Loucy (cell line): ENCODE data around the gene SAMD9.

Experiments
- H2AFZ ChIP-seq: fragments of 200-600 bp; sonication (generic); 2 replicates; pipeline ENCODE4 v1.6.0; 2016; ENCODE audit warnings: antibody characterized with exemption, mild to moderate bottlenecking, low read length, moderate library complexity
- H3F3A ChIP-seq: fragments of 200-600 bp; 2 replicates; pipeline ENCODE4 v1.6.0; 2016; ENCODE audit warnings: antibody characterized with exemption, low read depth, mild to moderate bottlenecking
- H3K27me3 ChIP-seq: fragments of 200-600 bp; sonication (generic); 2 replicates; pipeline ENCODE4 v1.6.1; 2014; ENCODE audit warnings: low read length, mild to moderate bottlenecking; ENCODE audit not compliant: insufficient read depth, poor library complexity, severe bottlenecking
- H3K36me3 ChIP-seq: fragments of 200-600 bp; sonication (generic); 2 replicates; pipeline ENCODE4 v1.6.1; 2016; ENCODE audit warnings: low read length; ENCODE audit not compliant: insufficient read depth
- H3K4me1 ChIP-seq: fragments of 200-600 bp; sonication (generic); 2 replicates; pipeline ENCODE4 v1.5.1; 2014; ENCODE audit warnings: low read length, mild to moderate bottlenecking; ENCODE audit not compliant: insufficient read depth, poor library complexity, severe bottlenecking
- H3K4me2 ChIP-seq: fragments of 200-600 bp; sonication (generic); 2 replicates; pipeline ENCODE4 v1.6.0; 2014; ENCODE audit warnings: antibody characterized with exemption, low read length, low read depth, mild to moderate bottlenecking; ENCODE audit not compliant: poor library complexity, severe bottlenecking
- H3K4me3 ChIP-seq: fragments of 200-600 bp; sonication (generic); 2 replicates; pipeline ENCODE4 v1.5.1; 2014; ENCODE audit warnings: low read length, mild to moderate bottlenecking, mixed read lengths; ENCODE audit not compliant: poor library complexity, severe bottlenecking
- H3K79me2 ChIP-seq: fragments of 200-600 bp; sonication (generic); 2 replicates; pipeline ENCODE4 v1.6.1; 2014; ENCODE audit warnings: low read length; ENCODE audit not compliant: insufficient read depth
- H3K9ac ChIP-seq: fragments of 200-600 bp; sonication (generic); 2 replicates; pipeline ENCODE4 v1.6.0; 2014; ENCODE audit warnings: mild to moderate bottlenecking, low read depth, low read length, moderate library complexity; ENCODE audit not compliant: poor library complexity, severe bottlenecking
- H3K9me2 ChIP-seq: fragments of 200-600 bp; sonication (generic); replicated peaks from 2 replicates; pipeline ENCODE4 v1.6.1; 2016; ENCODE audit warnings: low read depth, low read length, mixed read lengths
- H3K9me3 ChIP-seq: fragments of 200-600 bp; sonication (generic); 2 replicates; pipeline ENCODE4 v1.6.1; 2014; ENCODE audit warnings: mild to moderate bottlenecking, antibody characterized with exemption, low read length, low read depth; ENCODE audit not compliant: insufficient read depth
- H4K20me1 ChIP-seq: fragments of 200-600 bp; sonication (generic); 2 replicates; pipeline ENCODE4 v1.6.0; 2014; ENCODE audit warnings: antibody characterized with exemption, low read length, mild to moderate bottlenecking; ENCODE audit not compliant: insufficient read depth, poor library complexity, severe bottlenecking
- EZH2phosphoT487 ChIP-seq: fragments of 200-600 bp; IDR thresholded peaks from 2 replicates; pipeline ENCODE4 v1.6.1; 2018; ENCODE audit warnings: antibody characterized with exemption, mild to moderate bottlenecking, moderate library complexity, borderline replicate concordance
- TF ChIP-seq, protein P1 (sequence below): fragments of 200-600 bp; sonication (generic); conservative IDR thresholded peaks from 2 replicates; pipeline ENCODE4 v1.5.1; 2014; ENCODE audit warnings: mild to moderate bottlenecking, antibody characterized with exemption, low read length

The SAMD9 gene

DNA sequence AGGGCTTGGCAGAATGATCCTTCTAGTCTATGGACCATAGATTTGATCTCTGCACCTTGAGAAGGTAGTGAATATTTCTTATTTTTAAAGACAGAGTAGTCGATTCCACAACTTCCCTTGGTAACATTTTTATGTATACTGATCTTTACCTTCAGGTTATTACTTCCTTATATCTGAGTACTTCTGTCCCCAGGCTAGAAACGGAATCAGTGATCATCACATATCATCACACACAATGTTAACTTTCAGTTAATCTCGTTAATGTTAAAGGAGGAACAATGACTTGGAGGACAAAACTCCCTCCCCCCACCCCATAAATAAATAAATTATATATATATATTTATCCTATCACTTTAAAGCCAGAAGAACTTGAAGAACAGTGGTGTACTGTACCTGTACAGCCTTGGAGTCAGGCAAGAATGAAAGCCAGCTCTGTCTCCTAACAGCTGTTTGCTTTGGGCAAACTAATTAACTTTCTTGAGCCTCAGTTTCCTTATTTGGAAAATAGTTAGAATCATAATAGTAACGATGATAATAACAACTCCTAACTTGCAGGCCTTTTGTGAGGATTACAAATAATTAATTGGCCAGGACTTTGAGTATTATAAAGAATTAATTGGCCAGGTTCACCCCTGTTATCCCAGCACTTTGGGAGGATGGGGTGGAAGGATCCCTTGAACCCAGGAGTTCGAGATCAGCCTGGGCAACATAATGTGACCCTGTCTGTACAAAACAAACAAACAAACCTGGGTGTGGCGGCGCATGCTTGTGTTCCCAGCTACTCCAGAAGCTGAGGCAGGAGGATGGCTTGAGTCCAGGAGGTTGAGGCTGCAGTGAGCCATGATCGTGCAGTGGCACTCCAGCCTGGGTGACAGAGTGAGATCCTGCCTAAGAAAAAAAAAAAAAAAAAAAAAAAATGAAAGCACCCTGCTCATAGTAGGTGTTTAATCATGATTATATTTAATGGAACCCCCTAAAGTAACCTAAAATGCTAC, 63.5 kb downstream of the SAMD9 start:
- peaks cover 33% of the 10 kb centered on the region for H3K4me1 ChIP-seq
- H4K20me1 ChIP-seq = no peaks in the 10 kb centered on the region
- TF ChIP-seq, protein P1, sequence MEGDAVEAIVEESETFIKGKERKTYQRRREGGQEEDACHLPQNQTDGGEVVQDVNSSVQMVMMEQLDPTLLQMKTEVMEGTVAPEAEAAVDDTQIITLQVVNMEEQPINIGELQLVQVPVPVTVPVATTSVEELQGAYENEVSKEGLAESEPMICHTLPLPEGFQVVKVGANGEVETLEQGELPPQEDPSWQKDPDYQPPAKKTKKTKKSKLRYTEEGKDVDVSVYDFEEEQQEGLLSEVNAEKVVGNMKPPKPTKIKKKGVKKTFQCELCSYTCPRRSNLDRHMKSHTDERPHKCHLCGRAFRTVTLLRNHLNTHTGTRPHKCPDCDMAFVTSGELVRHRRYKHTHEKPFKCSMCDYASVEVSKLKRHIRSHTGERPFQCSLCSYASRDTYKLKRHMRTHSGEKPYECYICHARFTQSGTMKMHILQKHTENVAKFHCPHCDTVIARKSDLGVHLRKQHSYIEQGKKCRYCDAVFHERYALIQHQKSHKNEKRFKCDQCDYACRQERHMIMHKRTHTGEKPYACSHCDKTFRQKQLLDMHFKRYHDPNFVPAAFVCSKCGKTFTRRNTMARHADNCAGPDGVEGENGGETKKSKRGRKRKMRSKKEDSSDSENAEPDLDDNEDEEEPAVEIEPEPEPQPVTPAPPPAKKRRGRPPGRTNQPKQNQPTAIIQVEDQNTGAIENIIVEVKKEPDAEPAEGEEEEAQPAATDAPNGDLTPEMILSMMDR = no peak
- H3K4me2 ChIP-seq = peak overlapping the region; percentile 62
- H3K27me3 ChIP-seq = no peaks in the 10 kb centered on the region
- no peak overlapping the region for H3K9ac ChIP-seq
- H3K79me2 ChIP-seq = no peaks in the 10 kb centered on the region
- H3K4me3 ChIP-seq = peak overlapping the region; percentile 35
- H3K9me2 ChIP-seq = no peaks in the 10 kb centered on the region
- H3K9me3 ChIP-seq = no peaks in the 10 kb centered on the region
- no peaks in the 10 kb centered on the region for H3K36me3 ChIP-seq
- H2AFZ ChIP-seq = peak overlapping the region; percentile 35; the same call in 1 of the 2 replicates
- no peaks in the 10 kb centered on the region for H3F3A ChIP-seq

DNA sequence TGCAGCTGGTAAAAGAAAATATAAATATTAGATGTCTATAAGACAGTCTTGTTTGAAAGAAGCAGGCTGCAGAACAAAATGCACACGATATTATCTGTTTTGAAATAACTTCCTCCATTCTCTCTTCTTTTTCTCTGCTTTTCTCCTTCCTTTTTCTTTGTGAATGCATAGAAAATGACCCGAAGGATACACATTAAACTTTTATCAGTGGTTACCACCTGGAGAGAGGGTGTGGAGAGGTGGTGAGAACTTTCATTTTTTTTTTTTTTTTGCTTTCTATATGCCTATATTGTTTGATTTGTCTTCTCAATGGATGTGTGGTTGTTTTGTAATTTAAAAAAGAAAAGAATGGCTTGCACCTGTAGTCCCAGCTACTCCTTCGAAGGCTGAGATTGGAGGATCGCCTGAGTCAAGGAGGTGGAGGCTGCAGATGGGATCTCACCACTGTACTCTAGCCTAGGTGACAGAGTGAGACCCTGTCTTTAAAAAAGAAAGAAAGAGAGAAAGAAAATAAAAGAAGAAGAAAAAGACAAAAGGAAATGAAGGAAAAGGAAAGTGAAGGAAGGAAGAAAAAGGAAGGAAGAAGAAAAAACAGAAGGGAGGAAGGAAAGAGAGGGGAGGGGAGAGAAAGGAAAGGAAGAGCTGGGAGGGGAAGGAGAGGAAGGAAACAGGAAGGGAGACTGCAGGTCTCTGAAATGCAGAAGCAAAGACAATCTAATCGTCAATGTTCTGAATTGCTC, 64.4 kb downstream of the SAMD9 start:
- peak overlapping the region; percentile 35 for H3K4me3 ChIP-seq

DNA sequence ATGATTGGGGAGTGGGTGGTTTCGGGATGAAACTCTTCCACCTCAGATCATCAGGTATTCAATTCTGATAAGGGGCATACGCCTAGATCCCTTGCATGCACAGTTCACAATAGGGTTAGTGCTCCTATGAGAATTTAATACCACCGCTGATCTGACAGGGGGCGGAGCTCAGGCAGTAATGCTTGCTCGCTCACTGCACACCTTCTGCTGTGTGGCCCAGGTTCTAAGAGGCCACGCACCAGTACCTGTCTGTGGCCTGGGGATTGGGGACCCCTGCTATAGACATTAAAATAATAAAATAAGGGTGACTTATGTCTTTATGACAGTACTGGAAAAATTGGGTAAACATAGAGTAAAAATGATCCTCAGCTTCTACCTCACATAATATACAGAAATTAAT, 66.1 kb downstream of the SAMD9 start:
- Histone ChIP-seq H3K79me2 (no peaks in the 10 kb centered on the region), H3K4me2 (no peak overlapping the region), H3K36me3 (no peaks in the 10 kb centered on the region), H3K9me3 (no peaks in the 10 kb centered on the region), H3K27me3 (no peaks in the 10 kb centered on the region), H3F3A (no peaks in the 10 kb centered on the region), H3K9me2 (no peaks in the 10 kb centered on the region), H3K4me1 (peaks cover 33% of the 10 kb centered on the region), H3K4me3 (no peak overlapping the region), H4K20me1 (no peaks in the 10 kb centered on the region), H3K9ac (no peak overlapping the region), H2AFZ (no peak overlapping the region)
- TF ChIP-seq, protein P1 = no peak
- no peak for TF ChIP-seq EZH2phosphoT487

More for the DNA sequence above, 64.4 kb downstream of the SAMD9 start:
- H3K9ac ChIP-seq = no peak overlapping the region
- H3K9me2 ChIP-seq = no peaks in the 10 kb centered on the region
- H4K20me1 ChIP-seq = no peaks in the 10 kb centered on the region
- peaks cover 33% of the 10 kb centered on the region for H3K4me1 ChIP-seq
- peak overlapping the region; percentile 35; the same call in 1 of the 2 replicates for H2AFZ ChIP-seq
- no peaks in the 10 kb centered on the region for H3F3A ChIP-seq
- H3K4me2 ChIP-seq = peak overlapping the region; percentile 62
- no peaks in the 10 kb centered on the region for H3K9me3 ChIP-seq
- no peaks in the 10 kb centered on the region for H3K27me3 ChIP-seq
- no peaks in the 10 kb centered on the region for H3K36me3 ChIP-seq
- H3K79me2 ChIP-seq = no peaks in the 10 kb centered on the region
- no peak for TF ChIP-seq EZH2phosphoT487
- TF ChIP-seq, protein P1 = no peak
